Measurements from ENCODE around the gene GPI. TPM values are rescaled to one million over a fixed set of nuclear protein-coding genes. Genes with fewer than 3 reads are reported as not detected.

The GPI gene
- total and polyA plus RNA-seq, 2 of the 13 experiments (the other 11 are each of a cell fraction or from before 2014, with no cell fraction given), result 147 to 167 TPM

GRCh38 chr19:34404109-34404909, 39.3 kb downstream of the GPI start, which contains the start of gene PDCD2L (continued):
- TF ChIP-seq MLXIP (CRISPR knock-in tag; IDR thresholded peaks at IDR 0.05; ENCODE audit: borderline replicate concordance) (0 out of 2 replicates have a peak, but pooled peaks have one; percentile 20), SIX1 (CRISPR knock-in tag; IDR thresholded peaks at IDR 0.05; ENCODE audit: borderline replicate concordance) (no peak), ZNF329 (CRISPR knock-in tag; IDR thresholded peaks at IDR 0.05; ENCODE audit: low read depth) (no peak), POLR2G (IDR thresholded peaks at IDR 0.05; ENCODE audit: low read depth, low read length) (peak; percentile 80), ZNF777 (CRISPR knock-in tag; IDR thresholded peaks at IDR 0.05) (no peak; the same call in 1 of the 2 replicates), KDM5B (CRISPR knock-in tag; IDR thresholded peaks at IDR 0.05; ENCODE audit: borderline replicate concordance) (peak; percentile 86; the same call in 1 of the 2 replicates), ATM (IDR thresholded peaks at IDR 0.05; ENCODE audit: borderline replicate concordance) (no peak), ZFY (CRISPR knock-in tag; IDR thresholded peaks at IDR 0.05) (peak; percentile 90), ZBTB34 (CRISPR knock-in tag; IDR thresholded peaks at IDR 0.05) (no peak), CENPBD1 (CRISPR knock-in tag; IDR thresholded peaks at IDR 0.05; ENCODE audit: borderline replicate concordance, low read depth) (no peak), KDM4B (CRISPR knock-in tag; IDR thresholded peaks at IDR 0.05) (peak; percentile 47; the same call in 1 of the 2 replicates), ZNF432 (CRISPR knock-in tag; IDR thresholded peaks at IDR 0.05; ENCODE audit: borderline replicate concordance) (no peak), ZNF552 (CRISPR knock-in tag; IDR thresholded peaks at IDR 0.05; ENCODE audit: borderline replicate concordance) (peak; percentile 32; the same call in 1 of the 2 replicates), MAFK (conservative IDR thresholded peaks at IDR 0.05 in 1 of 2, IDR thresholded peaks at IDR 0.05 in 1 of 2; ENCODE audit: low read length in 2 of 2) (no peak), ZBTB21 (CRISPR knock-in tag; IDR thresholded peaks at IDR 0.05) (no peak), SMAD1 (CRISPR knock-in tag; IDR thresholded peaks at IDR 0.05; ENCODE audit: borderline replicate concordance, low read depth) (peak; percentile 83; the same call in 1 of the 2 replicates), ZSCAN21 (CRISPR knock-in tag; IDR thresholded peaks at IDR 0.05; ENCODE audit: borderline replicate concordance) (peak; percentile 66; the same call in 1 of the 2 replicates), ZNF207 (IDR thresholded peaks at IDR 0.05; ENCODE audit: borderline replicate concordance) (no peak), PITX1 (CRISPR knock-in tag; IDR thresholded peaks at IDR 0.05) (peak; percentile 73), ZFP36 (IDR thresholded peaks at IDR 0.05; ENCODE audit: borderline replicate concordance, low read depth, low read length, partially characterized antibody) (no peak), AHR (CRISPR knock-in tag; IDR thresholded peaks at IDR 0.05) (peak; percentile 60; the same call in 1 of the 2 replicates), TSC22D2 (CRISPR knock-in tag; IDR thresholded peaks at IDR 0.05; ENCODE audit: borderline replicate concordance) (no peak), TBP (CRISPR knock-in tag; IDR thresholded peaks at IDR 0.05) (no peak), ZNF34 (CRISPR knock-in tag; IDR thresholded peaks at IDR 0.05; ENCODE audit: borderline replicate concordance) (0 out of 2 replicates have a peak, but pooled peaks have one; percentile 68), NFIB (CRISPR knock-in tag; IDR thresholded peaks at IDR 0.05; ENCODE audit: borderline replicate concordance) (no peak)
